ENCODE measurements around the gene ADGRE3. TPM values are rescaled to one million over a fixed set of nuclear protein-coding genes. Genes with fewer than 3 reads are reported as not detected.
"Not testable (repeated sequence)": the region's sequence is repeated elsewhere in the genome, so short reads cannot be mapped to it uniquely, and the experiment has no call there.

Gene ADGRE3
- total and polyA plus RNA-seq, 3 experiments from 2014 or later: 0.17 TPM; not detected in 2

DNA sequence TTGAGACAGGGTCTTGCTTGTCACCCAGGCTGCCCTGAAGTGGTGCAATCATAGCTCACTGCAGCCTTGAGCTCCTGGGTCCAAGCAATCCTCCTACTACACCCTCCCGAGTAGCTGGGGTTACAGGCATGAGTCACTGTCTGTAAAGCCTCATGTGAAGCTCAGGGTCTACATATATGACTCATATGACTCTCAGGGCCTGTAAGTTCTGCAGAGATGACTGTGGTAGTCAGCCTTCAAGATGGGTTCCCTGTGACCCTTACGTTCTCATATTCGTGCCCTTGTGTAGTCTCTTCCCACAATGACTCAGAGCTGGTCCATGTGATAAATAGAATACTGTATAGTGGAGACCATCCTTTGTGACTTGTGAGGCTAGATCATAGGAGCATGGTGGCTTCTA, 89.5 kb downstream of the ADGRE3 start:
- H3K9me3 Mint-ChIP-seq; H3K4me3 Mint-ChIP-seq; POLR2A ChIA-PET; H3K27me3 Mint-ChIP-seq; H3K4me1 ChIP-seq (ENCODE audit: insufficient read depth, low read length); H3K4me1 Mint-ChIP-seq; CTCF ChIA-PET; H3K27ac ChIP-seq (ENCODE audit: low read depth, low read length); H3K27me3 ChIP-seq (ENCODE audit: insufficient read depth, low read length, poor library complexity, severe bottlenecking); DNase-seq; H3K36me3 ChIP-seq (ENCODE audit: insufficient read depth, low read length); H3K36me3 Mint-ChIP-seq; H3K9me3 ChIP-seq (ENCODE audit: low read length); H3K4me3 ChIP-seq (ENCODE audit: low read length): not testable (repeated sequence)
- H3K27ac Mint-ChIP-seq: peak overlapping the region in 1 of 8 donors; percentile 42

DNA sequence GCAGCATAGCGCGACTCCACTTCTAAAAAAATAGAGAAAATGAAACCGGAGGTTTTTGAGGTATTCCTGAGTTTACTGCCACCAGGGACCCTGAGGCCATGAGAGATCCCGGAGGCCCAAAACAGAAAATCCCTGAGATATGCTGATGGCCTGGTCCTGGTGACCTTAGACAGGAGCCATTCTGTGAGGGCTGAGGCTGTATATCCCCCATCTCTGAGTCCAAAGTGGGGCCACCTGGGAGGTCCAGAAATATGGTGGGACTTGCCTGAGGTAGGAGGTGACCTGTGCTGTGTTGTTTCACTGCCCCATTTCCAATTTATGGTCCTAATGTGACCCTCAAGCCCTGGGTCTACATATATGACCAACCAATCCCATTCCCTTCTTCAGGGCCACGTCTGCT, 90.3 kb downstream of the ADGRE3 start:
- H3K27me3 Mint-ChIP-seq; H3K27ac ChIP-seq (ENCODE audit: low read depth, low read length); CTCF ChIA-PET; H3K36me3 ChIP-seq (ENCODE audit: insufficient read depth, low read length); H3K9me3 Mint-ChIP-seq; H3K4me3 Mint-ChIP-seq; H3K27ac Mint-ChIP-seq; H3K36me3 Mint-ChIP-seq; H3K4me1 Mint-ChIP-seq; DNase-seq; H3K27me3 ChIP-seq (ENCODE audit: insufficient read depth, low read length, poor library complexity, severe bottlenecking); H3K4me1 ChIP-seq (ENCODE audit: insufficient read depth, low read length); POLR2A ChIA-PET; H3K9me3 ChIP-seq (ENCODE audit: low read length); H3K4me3 ChIP-seq (ENCODE audit: low read length): not testable (repeated sequence)

DNA sequence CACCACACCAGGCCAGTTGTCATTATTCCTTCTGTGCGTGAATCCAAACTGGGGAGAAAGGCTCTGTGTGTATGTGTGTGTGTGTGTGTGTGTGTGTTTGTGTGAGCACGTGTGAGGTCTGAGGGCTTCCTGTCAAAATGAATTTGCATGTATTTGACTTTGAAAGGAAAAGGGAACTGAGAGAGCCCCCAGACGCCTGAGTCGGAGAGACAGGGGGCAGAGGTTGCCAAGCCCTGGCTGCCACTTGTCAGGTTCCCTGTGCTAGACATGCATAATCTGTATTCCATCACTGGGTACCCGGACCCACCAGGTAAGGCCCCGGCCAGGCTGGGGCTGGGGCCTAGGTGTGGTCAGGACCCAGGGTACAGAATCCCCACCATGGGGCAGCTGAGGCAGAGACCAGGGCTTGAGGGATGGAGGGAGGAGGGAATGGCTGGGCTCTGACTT, 91.7 kb downstream of the ADGRE3 start, which contains the start of gene CLEC17A:
TSS of gene CLEC17A (plus strand) at position 191 of the 447 bp plus-strand sequence. CDS start at position 268, 77 bp downstream.
- Mint-ChIP-seq H3K27ac (peak within 1 kb of the TSS in 4 of 8 donors; percentile 10 to 74 (median 38)), H3K9me3 (no peaks in the 10 kb centered on the region), H3K4me3 (no peak within 1 kb of the TSS), H3K4me1 (no peaks in the 10 kb centered on the region), H3K36me3 (peaks cover 0 to 1% (median 0%) of the 10 kb centered on the region in 3 donors), H3K27me3 (peaks cover 0 to 3% of the 10 kb centered on the region in 2 donors)
- ChIA-PET CTCF (no interaction called here), POLR2A (no interaction called here)
- no peaks in the 10 kb centered on the region for H3K9me3 ChIP-seq (ENCODE audit: low read length)
- H3K27me3 ChIP-seq (ENCODE audit: insufficient read depth, low read length, poor library complexity, severe bottlenecking): no peaks in the 10 kb centered on the region
- H3K4me1 ChIP-seq (ENCODE audit: insufficient read depth, low read length): no peaks in the 10 kb centered on the region
- no peak within 1 kb of the TSS for H3K27ac ChIP-seq (ENCODE audit: low read depth, low read length)
- H3K36me3 ChIP-seq (ENCODE audit: insufficient read depth, low read length): no peaks in the 10 kb centered on the region
- no peak for DNase-seq
- no peak within 1 kb of the TSS for H3K4me3 ChIP-seq (ENCODE audit: low read length)

DNA sequence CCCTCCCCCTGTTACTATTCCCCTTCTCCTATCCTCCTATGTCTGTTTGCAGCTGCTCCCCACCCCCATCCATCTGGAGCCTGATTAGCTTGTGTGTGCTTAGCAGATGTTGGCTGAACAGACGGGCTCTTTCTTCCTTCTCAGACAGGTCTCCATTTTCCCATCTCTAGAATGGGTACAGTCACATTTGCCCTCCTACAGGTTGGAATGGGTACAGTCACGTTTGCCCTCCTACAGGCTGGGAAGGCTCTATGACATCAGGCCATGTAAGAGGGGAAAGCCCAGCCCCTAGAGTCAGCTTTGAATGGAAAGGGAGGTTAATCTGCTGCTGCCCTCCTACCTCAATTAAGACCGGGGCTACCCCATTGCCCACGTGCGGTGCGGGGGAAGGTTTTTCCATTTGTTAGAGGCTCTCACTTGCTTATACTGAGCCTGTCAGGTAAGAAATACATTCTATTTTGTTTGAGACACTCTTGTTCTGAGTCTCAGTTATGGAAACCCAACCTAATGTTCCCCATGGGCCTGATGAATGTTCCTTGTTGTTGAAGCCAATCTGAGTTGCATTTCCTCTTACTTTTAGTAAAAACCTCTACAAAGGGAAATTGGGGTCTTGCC, 93.9 kb downstream of the ADGRE3 start:
- no peak overlapping the region for H3K4me3 Mint-ChIP-seq
- H3K27me3 Mint-ChIP-seq: no peaks in the 10 kb centered on the region
- no peaks in the 10 kb centered on the region for H3K4me1 ChIP-seq (ENCODE audit: insufficient read depth, low read length)
- CTCF ChIA-PET: no interaction called here
- peaks cover 0 to 1% (median 0%) of the 10 kb centered on the region in 3 donors for H3K36me3 Mint-ChIP-seq
- H3K9me3 Mint-ChIP-seq: no peaks in the 10 kb centered on the region
- no peak overlapping the region for H3K4me3 ChIP-seq (ENCODE audit: low read length)
- no peaks in the 10 kb centered on the region for H3K27me3 ChIP-seq (ENCODE audit: insufficient read depth, low read length, poor library complexity, severe bottlenecking)
- DNase-seq: no peak
- H3K27ac Mint-ChIP-seq: peak overlapping the region in 1 of 8 donors; percentile 57
- no peak overlapping the region for H3K27ac ChIP-seq (ENCODE audit: low read depth, low read length)
- H3K9me3 ChIP-seq (ENCODE audit: low read length): no peaks in the 10 kb centered on the region
- POLR2A ChIA-PET: no interaction called here
- H3K36me3 ChIP-seq (ENCODE audit: insufficient read depth, low read length): no peaks in the 10 kb centered on the region
- H3K4me1 Mint-ChIP-seq: no peaks in the 10 kb centered on the region

DNA sequence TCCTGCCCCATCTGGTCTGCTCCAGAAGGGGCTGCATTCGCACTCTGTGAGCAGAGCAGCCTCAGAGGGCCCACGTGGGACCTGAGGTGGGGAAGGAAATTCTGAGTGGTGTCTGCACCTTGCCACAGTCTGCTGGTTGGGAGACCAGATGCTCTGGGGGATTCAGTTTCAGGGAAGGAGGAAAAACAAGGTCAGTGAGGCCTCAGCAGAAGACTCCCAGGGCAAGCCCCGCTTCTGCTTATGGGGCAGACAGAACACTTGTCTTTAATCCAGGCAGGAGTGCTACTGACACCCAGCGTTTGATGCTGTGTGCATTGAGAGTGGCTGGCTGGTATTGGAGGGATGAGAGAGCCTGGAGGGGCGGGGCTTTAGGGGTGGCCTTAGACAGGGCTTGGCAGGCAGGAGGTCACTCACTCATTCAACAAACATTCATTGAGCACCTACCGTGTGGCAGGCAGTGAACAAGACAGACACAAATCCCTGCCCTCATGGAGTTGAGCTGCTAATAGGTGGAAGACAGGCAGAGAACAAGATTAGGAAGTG, 96.7 kb downstream of the ADGRE3 start:
- CTCF ChIA-PET: no interaction called here
- no peak for DNase-seq
- no peaks in the 10 kb centered on the region for H3K36me3 ChIP-seq (ENCODE audit: insufficient read depth, low read length)
- Mint-ChIP-seq H3K36me3 (peaks cover 0 to 1% (median 0%) of the 10 kb centered on the region in 3 donors), H3K4me3 (no peak overlapping the region), H3K9me3 (no peaks in the 10 kb centered on the region), H3K27me3 (no peaks in the 10 kb centered on the region), H3K27ac (peak overlapping the region in 1 of 8 donors; percentile 48), H3K4me1 (peaks cover 6 to 7% (median 6%) of the 10 kb centered on the region in 3 donors)
- H3K9me3 ChIP-seq (ENCODE audit: low read length): no peaks in the 10 kb centered on the region
- POLR2A ChIA-PET: no interaction called here
- no peak overlapping the region for H3K4me3 ChIP-seq (ENCODE audit: low read length)
- peaks cover 5% of the 10 kb centered on the region for H3K4me1 ChIP-seq (ENCODE audit: insufficient read depth, low read length)
- no peak overlapping the region for H3K27ac ChIP-seq (ENCODE audit: low read depth, low read length)
- H3K27me3 ChIP-seq (ENCODE audit: insufficient read depth, low read length, poor library complexity, severe bottlenecking): no peaks in the 10 kb centered on the region

DNA sequence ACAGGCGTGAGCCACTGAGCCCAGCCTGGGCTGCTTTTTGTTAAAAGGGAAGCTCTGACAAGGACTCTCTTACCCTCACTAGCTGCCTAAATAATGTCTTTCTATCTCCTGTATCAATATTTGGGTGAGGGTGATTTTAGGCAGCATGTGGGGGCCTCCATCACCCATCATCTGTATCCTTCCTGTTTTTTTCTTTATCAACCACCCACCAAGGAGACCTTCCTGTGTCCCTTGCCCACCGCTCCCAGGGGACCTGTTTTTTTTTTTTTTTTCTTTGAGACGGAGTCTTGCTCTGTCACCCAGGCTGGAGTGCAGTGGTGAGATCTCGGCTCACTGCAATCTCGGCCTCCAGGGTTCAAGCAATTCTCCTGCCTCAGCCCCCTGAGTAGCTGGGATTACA, 97.4 kb downstream of the ADGRE3 start:
- Histone ChIP-seq H3K27me3 (ENCODE audit: insufficient read depth, low read length, poor library complexity, severe bottlenecking) (no peaks in the 10 kb centered on the region), H3K4me1 (ENCODE audit: insufficient read depth, low read length) (peaks cover 7% of the 10 kb centered on the region), H3K4me3 (ENCODE audit: low read length) (no peak overlapping the region), H3K27ac (ENCODE audit: low read depth, low read length) (no peak overlapping the region), H3K9me3 (ENCODE audit: low read length) (no peaks in the 10 kb centered on the region), H3K36me3 (ENCODE audit: insufficient read depth, low read length) (no peaks in the 10 kb centered on the region)
- no peaks in the 10 kb centered on the region for H3K27me3 Mint-ChIP-seq
- ChIA-PET CTCF (no interaction called here), POLR2A (no interaction called here)
- peaks cover 6 to 7% (median 6%) of the 10 kb centered on the region in 3 donors for H3K4me1 Mint-ChIP-seq
- no peak overlapping the region for H3K27ac Mint-ChIP-seq
- no peaks in the 10 kb centered on the region for H3K36me3 Mint-ChIP-seq
- no peak for DNase-seq
- H3K9me3 Mint-ChIP-seq: no peaks in the 10 kb centered on the region
- H3K4me3 Mint-ChIP-seq: no peak overlapping the region

DNA sequence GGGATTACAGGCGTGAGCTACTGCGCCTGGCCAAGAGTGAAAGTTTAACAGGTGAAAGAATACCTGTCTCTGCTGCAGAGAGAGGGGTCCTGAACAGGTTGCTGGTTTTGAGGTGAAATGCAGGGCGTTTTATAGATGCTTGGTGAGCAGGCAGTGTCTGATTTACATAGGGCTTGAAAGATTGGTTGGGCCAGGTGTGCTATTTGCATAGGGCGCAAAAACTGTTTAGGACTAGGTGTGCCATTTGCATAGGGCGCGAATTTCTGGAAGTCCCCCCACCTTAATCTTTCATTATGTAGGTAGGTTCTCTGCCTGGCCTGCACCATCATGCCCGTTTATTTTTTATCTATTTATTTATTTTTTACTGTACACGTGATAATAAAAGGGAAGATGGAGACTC, 98.3 kb downstream of the ADGRE3 start:
- Mint-ChIP-seq H3K4me3 (no peak overlapping the region), H3K9me3 (no peaks in the 10 kb centered on the region), H3K27ac (no peak overlapping the region), H3K36me3 (peaks cover 0 to 5% (median 0%) of the 10 kb centered on the region in 3 donors), H3K27me3 (no peaks in the 10 kb centered on the region), H3K4me1 (peaks cover 11 to 14% (median 14%) of the 10 kb centered on the region in 3 donors)
- Histone ChIP-seq H3K27me3 (ENCODE audit: insufficient read depth, low read length, poor library complexity, severe bottlenecking) (no peaks in the 10 kb centered on the region), H3K27ac (ENCODE audit: low read depth, low read length) (no peak overlapping the region), H3K4me1 (ENCODE audit: insufficient read depth, low read length) (peaks cover 11% of the 10 kb centered on the region), H3K36me3 (ENCODE audit: insufficient read depth, low read length) (no peaks in the 10 kb centered on the region), H3K4me3 (ENCODE audit: low read length) (no peak overlapping the region), H3K9me3 (ENCODE audit: low read length) (no peaks in the 10 kb centered on the region)
- DNase-seq: no peak
- POLR2A ChIA-PET: no interaction called here
- CTCF ChIA-PET: no interaction called here

DNA sequence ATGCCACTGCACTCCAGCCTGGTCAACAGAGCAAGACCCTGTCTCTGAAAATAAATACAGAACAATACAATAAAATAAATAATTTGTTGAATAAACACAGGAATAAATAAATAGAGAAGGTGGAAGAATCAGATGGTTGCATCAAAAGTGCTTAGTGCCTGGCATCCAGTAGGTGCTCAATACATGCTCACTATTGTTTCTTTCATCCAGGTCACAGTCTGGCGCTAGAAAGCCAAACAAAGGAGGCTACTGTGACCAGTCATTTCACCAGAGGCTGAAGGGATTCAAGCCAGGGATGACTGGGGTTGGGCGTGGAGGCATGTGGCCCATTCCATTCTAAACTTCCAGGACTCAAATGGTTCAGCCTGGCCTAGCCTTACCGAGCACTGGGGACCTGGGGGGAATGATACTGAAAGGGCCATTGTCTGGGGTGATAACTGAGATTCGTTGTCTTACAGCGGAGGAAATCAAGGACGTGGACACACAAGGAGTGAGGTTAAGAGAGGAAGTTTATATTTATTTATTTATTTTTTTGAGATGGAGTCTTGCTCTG, 99.1 kb downstream of the ADGRE3 start:
- Mint-ChIP-seq H3K27me3 (no peaks in the 10 kb centered on the region), H3K4me1 (peaks cover 18 to 23% (median 22%) of the 10 kb centered on the region in 3 donors), H3K36me3 (peaks cover 0 to 5% (median 0%) of the 10 kb centered on the region in 3 donors), H3K27ac (peak overlapping the region in 1 of 8 donors; percentile 33), H3K9me3 (no peaks in the 10 kb centered on the region), H3K4me3 (no peak overlapping the region)
- DNase-seq: no peak
- Histone ChIP-seq H3K27ac (ENCODE audit: low read depth, low read length) (no peak overlapping the region), H3K27me3 (ENCODE audit: insufficient read depth, low read length, poor library complexity, severe bottlenecking) (no peaks in the 10 kb centered on the region), H3K36me3 (ENCODE audit: insufficient read depth, low read length) (no peaks in the 10 kb centered on the region), H3K9me3 (ENCODE audit: low read length) (no peaks in the 10 kb centered on the region), H3K4me1 (ENCODE audit: insufficient read depth, low read length) (peaks cover 20% of the 10 kb centered on the region), H3K4me3 (ENCODE audit: low read length) (no peak overlapping the region)
- CTCF ChIA-PET: interaction anchor here (5.0 to 6.3 kb wide), 2 partner anchors 19 to 110 kb away, joined by 38 to 76 read pairs; no protein-coding TSS in a partner anchor
- POLR2A ChIA-PET: no interaction called here

Measured in CD8-positive, alpha-beta memory T cell (primary cell).